HFF-Myc (cell line): ENCODE results near the gene KRT8.
A peak's percentile ranks its signal among the peaks of the same experiment; 100 is the strongest.
"Not testable (repeated sequence)": the region's sequence is repeated elsewhere in the genome, so short reads cannot be mapped to it uniquely, and the experiment has no call there.

Experiments
- DNase-seq: peaks from one replicate; pipeline ENCODE4 v3.0.0-alpha.2; 2011; ENCODE audit warnings: low read depth; ENCODE audit errors: extremely low read depth
- H3K4me3 ChIP-seq: replicated peaks from 2 replicates; pipeline ENCODE4 v1.5.1; 2011; ENCODE audit warnings: low read depth, mild to moderate bottlenecking, control low read depth, low read length
- CTCF ChIP-seq: IDR thresholded peaks from 2 replicates; pipeline ENCODE4 v1.5.1; 2012; ENCODE audit warnings: mild to moderate bottlenecking, low read depth, low read length, control low read depth; ENCODE audit errors: missing control alignments

KRT8 gene

GRCh38 chr12:52892207-52892852 is 12.5 kb downstream of the KRT8 start:
- TF ChIP-seq CTCF, result no peak
- no peak overlapping the region for H3K4me3 ChIP-seq
- DNase-seq, result no peak

GRCh38 chr12:52891044-52891443 is 13.8 kb downstream of the KRT8 start:
- TF ChIP-seq CTCF, result no peak
- DNase-seq, result no peak
- no peak overlapping the region for H3K4me3 ChIP-seq

- no peak for TF ChIP-seq CTCF
- H3K4me3 ChIP-seq, result no peak overlapping the region
- DNase-seq, result no peak
These were observed 14.5 kb downstream of the KRT8 start for GRCh38 chr12:52890417-52890816.

GRCh38 chr12:52884526-52885293 is 20.2 kb downstream of the KRT8 start:
- DNase-seq, result no peak
- peak; percentile 87 for TF ChIP-seq CTCF
- H3K4me3 ChIP-seq, result no peak overlapping the region

- not testable (repeated sequence) for H3K4me3 ChIP-seq, DNase-seq
These were observed 24.4 kb downstream of the KRT8 start for GRCh38 chr12:52880499-52880898.

GRCh38 chr12:52879394-52880351 is 25.2 kb downstream of the KRT8 start:
- H3K4me3 ChIP-seq, result no peak overlapping the region

More at GRCh38 chr12:52879394-52880351, 25.2 kb downstream of the KRT8 start:
- DNase-seq, result peak; percentile 74
- peak; percentile 77 for TF ChIP-seq CTCF
